ENCODE data around the gene KLHL11.

KLHL11 gene

GRCh38 chr17:41806685-41807445 lies 58.4 kb downstream of the KLHL11 start:
- DNase-seq, result no peak

Data from C1 segment of cervical spinal cord (tissue), 14 donors.